GM19467 (cell line): ENCODE data around the gene LRRC15.

Experiments used
- ATAC-seq: cut with Tn5 transposase; IDR thresholded peaks from one replicate; pipeline ENCODE4 v1.9.1; 2021; ENCODE audit warnings: mild to moderate bottlenecking, moderate library complexity; ENCODE audit not compliant: unreplicated experiment

Gene LRRC15

DNA sequence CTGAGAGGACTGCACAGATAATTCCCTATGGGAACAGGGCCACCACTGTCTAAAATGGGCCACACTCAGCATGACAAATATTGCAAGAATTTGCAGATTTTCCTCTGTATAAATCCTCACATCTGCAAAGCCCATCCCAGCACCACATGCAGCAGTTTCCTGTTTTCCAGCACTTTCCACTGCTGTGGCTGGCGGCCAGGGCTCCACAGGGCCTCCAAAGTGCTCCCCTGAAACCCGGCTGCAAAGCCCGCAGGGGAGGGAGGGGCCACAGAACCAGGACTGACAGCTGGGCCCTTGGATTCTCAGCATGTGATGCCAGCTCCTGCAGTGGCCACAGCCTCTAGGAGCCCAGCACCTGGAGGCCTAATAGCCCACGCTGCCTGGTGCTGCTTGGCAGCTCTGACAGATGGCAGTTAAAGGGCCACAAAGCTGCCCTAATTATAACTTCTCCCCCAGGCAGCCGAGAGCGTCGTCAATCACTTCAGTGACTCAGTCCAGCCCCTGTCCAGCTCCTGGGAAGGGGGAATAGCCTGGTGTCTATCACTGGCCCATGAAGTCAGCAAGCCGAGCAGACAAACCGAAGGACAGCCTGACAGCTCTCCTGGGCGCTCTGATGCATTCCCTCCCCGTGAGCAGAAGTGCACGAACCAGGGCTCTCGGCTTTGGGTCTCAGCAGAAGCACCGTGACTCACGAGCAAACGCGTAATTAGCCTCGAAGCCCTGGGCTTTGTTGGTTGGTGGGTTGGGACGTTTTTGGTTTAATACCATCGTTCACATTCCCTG, 4.7 kb downstream of the LRRC15 start:
- no peak for ATAC-seq

- no peak for ATAC-seq
These were observed 5.3 kb downstream of the LRRC15 start for GRCh38 chr3:194364314-194364651.

- no peak for ATAC-seq
These were observed 9.0 kb downstream of the LRRC15 start for GRCh38 chr3:194360568-194360967.

DNA sequence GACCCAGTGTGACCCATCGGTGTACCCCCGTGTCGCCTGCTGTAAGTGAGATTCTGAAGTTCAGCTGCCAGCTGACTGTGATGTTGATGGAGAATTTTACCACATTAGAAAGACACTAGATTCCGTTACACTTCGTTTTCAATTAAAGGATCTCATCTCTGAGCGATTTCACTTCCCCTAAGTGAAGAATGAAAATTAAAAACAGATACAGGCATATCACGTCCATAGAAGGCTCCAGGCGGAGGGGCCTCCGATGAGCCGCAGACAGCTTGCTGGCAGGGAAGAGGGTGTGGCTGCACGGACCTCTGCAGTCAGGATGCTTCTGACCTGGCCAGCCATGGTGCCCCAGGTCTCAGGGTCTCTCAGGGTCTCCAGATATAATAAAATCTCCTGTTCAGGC, 11.9 kb downstream of the LRRC15 start:
- ATAC-seq, result no peak

DNA sequence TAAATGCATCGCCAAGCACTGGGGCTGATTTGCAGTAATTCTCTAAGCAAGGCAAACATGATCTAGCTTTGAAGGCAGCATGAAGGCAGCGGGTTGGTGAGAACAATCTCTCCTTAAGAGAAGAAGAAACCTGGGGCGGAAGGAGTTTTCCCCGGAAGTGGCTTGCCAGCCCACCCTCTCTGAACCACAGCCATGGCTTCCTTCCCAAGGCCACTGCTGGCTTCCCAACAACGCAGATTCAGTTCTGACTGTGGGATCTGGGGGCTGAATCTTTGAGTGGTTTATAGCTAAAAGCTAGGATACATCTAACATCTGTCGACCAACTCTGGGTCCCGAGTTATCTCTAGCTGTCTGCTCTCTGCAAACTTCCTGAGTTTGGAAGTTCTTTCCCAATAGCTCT, 14.2 kb downstream of the LRRC15 start:
- no peak for ATAC-seq

GRCh38 chr3:194354315-194354714, 15.2 kb downstream of the LRRC15 start:
- no peak for ATAC-seq

- no peak for ATAC-seq
These were observed 16.8 kb downstream of the LRRC15 start for GRCh38 chr3:194352667-194353246.

- no peak for ATAC-seq
These were observed 17.5 kb downstream of the LRRC15 start for GRCh38 chr3:194351952-194352536.

GRCh38 chr3:194351080-194351672, 18.4 kb downstream of the LRRC15 start, which contains the start of gene CPN2:
Gene CPN2 (minus strand): TSS chr3:194351328. CDS start chr3:194342702, 8,626 bp downstream.
- ATAC-seq, result no peak

DNA sequence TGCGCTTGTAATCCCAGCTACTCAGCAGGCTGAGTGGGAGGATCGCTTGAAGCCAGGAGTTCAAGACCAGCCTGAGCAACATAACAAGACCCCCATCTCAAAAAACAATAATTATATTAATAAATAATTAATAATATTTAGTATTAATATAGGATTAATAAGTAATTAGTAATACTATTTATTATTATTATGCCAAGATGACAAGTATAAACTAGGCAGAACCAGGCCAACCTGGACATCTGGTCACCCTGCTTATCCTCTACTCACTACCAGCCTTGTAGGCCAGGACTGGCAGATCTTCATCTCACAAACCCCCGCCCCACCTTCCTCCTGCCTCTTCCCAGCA, 18.8 kb downstream of the LRRC15 start:
- no peak for ATAC-seq

DNA sequence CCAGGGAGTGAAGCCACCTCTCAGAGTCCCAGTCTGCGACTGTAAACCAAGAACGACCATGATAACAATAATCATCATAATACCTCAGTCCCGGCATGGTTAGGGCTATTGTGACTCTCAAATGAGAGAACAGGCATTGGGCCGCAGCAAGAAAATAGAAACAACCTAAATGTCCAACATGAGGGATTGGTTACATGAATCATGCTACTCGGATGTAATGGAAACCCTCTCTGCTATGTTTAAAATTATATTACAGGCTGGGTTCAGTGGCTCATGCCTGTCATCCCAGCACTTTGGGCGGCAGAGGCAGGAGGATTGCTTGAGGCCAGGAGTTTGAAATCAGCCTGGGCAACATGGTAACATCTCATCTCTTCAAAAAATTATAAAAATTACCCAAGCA, 21.2 kb downstream of the LRRC15 start:
- no peak for ATAC-seq

DNA sequence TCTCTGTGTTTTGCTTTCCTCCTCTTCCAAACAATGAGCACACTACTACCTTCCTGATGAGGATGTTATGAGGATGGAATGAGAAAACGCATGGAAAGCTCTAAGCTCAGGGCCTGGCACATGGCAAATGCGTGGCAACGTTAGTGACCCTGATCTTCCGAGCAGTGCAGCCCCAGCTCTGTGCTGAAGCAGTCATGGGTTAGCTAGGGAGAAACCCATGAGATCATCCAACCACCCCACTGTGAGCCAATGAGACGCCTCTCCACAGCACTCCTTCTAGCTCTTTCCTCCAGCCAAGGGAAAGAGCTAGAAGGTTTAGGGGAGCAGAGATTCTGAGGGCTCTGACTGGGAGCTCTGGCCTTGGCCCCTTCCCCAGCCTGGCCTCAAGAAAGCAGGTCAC, 22.9 kb downstream of the LRRC15 start:
- no peak for ATAC-seq

- no peak for ATAC-seq
These were observed 23.5 kb downstream of the LRRC15 start for GRCh38 chr3:194346035-194346434.

GRCh38 chr3:194344012-194344411, 25.5 kb downstream of the LRRC15 start:
- ATAC-seq, result no peak

DNA sequence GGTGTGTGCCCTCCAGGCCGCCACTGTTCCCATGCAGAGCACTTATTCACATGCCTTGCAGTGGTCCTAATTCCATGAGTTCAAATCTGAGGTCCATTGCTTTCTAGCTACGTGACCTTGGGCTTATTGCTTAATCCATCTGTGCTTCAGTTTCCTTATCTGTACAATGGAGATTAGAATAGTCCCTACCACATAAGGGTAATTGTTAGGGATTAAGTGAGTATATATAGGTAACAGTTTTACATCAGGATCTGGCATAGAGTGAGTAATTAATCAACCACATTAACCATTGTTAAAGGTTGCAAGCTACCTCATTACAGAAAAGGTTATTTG, 26.0 kb downstream of the LRRC15 start:
- no peak for ATAC-seq

GRCh38 chr3:194342861-194343560, 26.5 kb downstream of the LRRC15 start:
- no peak for ATAC-seq

GRCh38 chr3:194340757-194341400, 28.7 kb downstream of the LRRC15 start:
- ATAC-seq, result no peak

- no peak for ATAC-seq
These were observed 29.7 kb downstream of the LRRC15 start for GRCh38 chr3:194339840-194340239.

- ATAC-seq, result no peak
These were observed 30.2 kb downstream of the LRRC15 start for GRCh38 chr3:194339356-194339755.

DNA sequence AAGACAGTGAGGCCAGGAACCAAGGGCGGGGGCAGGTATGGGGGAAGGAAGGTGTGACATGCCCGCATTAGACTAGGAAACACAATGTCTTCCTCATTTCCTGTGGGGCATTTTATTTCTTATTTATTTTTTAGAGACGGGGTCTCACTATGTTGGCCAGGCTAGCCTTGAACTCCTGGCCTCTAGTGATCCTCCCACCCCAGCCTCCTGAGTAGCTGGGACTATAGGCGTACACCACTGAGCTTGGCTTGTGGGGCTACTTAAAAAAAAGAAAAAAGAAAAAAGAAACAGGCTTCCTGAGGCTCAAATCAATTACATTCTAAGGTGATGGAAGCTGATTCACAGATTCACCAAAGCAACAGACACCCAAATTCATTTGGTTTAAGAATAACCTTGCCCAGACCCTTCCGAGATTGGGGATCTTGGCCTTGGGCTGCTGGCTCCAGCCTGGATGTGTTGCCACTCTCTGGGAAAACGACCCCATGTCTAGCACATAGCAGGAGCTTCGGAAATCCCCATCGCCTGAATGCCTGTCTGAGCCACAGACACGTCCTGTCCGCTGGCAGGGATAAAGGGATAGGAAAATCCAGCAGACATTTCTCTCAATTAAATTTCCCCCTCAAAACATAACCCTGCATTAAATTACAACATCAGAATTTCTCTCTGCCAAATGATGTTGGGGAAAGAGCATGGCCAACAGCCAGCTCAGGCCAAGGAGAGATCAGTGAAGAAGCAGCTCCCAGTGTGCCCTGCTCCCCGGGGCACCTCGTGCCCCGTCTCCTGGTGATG, 31.4 kb downstream of the LRRC15 start:
- no peak for ATAC-seq
